Measurements from ENCODE around the gene SMIM15. TPM values are rescaled to one million over a fixed set of nuclear protein-coding genes. Genes with fewer than 3 reads are reported as not detected.

Gene SMIM15
- total and polyA plus RNA-seq, 2 experiments from 2014 or later, result 55.0 to 65.8 TPM

DNA sequence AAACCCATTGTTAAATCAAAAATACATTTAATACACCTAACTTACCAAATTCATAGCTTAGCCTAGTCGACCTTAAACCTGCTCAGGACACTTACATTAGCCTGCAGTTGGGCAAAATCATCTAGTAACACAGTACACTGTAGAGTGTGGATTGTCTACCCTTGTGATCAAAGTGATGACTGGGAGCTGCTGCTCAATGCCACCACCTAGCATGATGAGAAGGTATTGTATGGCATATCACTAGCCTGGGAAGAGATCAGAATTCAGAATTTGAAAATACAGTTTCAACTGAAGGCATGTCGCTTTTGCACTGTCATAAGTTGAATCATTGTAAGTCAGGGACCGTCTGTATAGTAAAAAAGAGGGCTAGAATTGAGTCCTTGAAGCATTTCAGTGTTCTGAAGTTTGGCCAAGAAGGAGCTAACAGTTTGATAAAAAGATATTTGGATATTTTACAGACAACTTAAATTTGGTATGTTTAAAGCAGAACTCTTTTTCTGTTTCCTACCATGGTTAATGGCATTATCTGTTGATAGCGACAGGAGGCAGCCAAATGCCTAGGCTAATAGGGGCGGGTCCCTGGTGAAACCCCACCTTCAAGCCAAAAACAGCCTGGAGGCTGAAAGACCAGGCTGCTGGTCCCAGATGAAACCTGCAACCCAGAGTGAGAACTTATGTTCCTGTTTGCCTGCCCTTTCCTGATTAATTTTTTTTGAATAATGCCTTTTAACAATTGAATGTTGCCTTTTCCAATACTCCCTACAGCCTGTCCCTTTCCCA is 23.0 kb downstream of the SMIM15 start:
- no peaks in the 10 kb centered on the region for H3K9me3 ChIP-seq (ENCODE audit: low read depth)
- no peaks in the 10 kb centered on the region for H4K20me1 ChIP-seq (ENCODE audit: insufficient read depth, poor library complexity, severe bottlenecking)
- 86% methylated on average over 5 of the region's 5 CpGs for WGBS (ENCODE audit: low lambda C conversion rate, missing lambda C conversion rate)
- no peaks in the 10 kb centered on the region for H3K36me3 ChIP-seq (replicated peaks; ENCODE audit: insufficient read depth, low read depth)
- no peak overlapping the region for H3K27ac ChIP-seq
- H3K79me2 ChIP-seq, result no peaks in the 10 kb centered on the region
- no peaks in the 10 kb centered on the region for H3K27me3 ChIP-seq
- H3K4me3 ChIP-seq, result no peak overlapping the region
- H3K4me2 ChIP-seq, result no peak overlapping the region
- H3K9me2 ChIP-seq (replicated peaks; ENCODE audit: insufficient read depth), result no peaks in the 10 kb centered on the region
- no peak overlapping the region for H2AFZ ChIP-seq
- no peak for DNase-seq (ENCODE audit: low spot score)
- no peak for TF ChIP-seq EZH2 (IDR thresholded peaks at IDR 0.05; ENCODE audit: borderline replicate concordance)
- TF ChIP-seq EZH2phosphoT487 (IDR thresholded peaks at IDR 0.05; ENCODE audit: low read depth, severe bottlenecking, unreplicated experiment), result no peak
- TF ChIP-seq, protein P1, sequence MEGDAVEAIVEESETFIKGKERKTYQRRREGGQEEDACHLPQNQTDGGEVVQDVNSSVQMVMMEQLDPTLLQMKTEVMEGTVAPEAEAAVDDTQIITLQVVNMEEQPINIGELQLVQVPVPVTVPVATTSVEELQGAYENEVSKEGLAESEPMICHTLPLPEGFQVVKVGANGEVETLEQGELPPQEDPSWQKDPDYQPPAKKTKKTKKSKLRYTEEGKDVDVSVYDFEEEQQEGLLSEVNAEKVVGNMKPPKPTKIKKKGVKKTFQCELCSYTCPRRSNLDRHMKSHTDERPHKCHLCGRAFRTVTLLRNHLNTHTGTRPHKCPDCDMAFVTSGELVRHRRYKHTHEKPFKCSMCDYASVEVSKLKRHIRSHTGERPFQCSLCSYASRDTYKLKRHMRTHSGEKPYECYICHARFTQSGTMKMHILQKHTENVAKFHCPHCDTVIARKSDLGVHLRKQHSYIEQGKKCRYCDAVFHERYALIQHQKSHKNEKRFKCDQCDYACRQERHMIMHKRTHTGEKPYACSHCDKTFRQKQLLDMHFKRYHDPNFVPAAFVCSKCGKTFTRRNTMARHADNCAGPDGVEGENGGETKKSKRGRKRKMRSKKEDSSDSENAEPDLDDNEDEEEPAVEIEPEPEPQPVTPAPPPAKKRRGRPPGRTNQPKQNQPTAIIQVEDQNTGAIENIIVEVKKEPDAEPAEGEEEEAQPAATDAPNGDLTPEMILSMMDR (IDR thresholded peaks at IDR 0.05; ENCODE audit: poor library complexity), result no peak
- H3K4me1 ChIP-seq (ENCODE audit: insufficient read depth), result no peaks in the 10 kb centered on the region

DNA sequence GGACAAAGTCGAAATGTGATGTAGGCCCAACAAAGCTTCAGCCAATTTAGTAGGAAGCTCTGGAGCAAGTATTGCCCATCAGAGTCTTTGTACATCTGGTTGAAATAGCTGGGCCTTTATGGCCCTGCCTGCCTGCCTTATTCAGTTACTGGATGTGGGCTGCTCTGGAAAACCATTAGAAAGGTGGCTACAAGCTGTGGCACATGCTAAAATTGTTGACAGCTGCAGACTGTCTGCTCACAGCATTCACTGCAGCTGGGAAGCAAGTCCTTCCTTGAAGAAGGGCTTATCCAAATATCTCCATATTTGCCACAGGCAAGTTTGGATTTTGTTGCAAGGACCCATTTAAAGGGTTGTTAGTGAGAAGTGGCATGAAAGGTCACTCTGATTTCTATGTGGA is 24.4 kb downstream of the SMIM15 start:
- no peak overlapping the region for H3K4me3 ChIP-seq
- no peaks in the 10 kb centered on the region for H3K27me3 ChIP-seq
- no peaks in the 10 kb centered on the region for H3K79me2 ChIP-seq
- no peak overlapping the region for H3K27ac ChIP-seq
- no peaks in the 10 kb centered on the region for H4K20me1 ChIP-seq (ENCODE audit: insufficient read depth, poor library complexity, severe bottlenecking)
- no peak overlapping the region for H3K4me2 ChIP-seq
- no peaks in the 10 kb centered on the region for H3K9me3 ChIP-seq (ENCODE audit: low read depth)
- TF ChIP-seq EZH2 (IDR thresholded peaks at IDR 0.05; ENCODE audit: borderline replicate concordance) (no peak), EZH2phosphoT487 (IDR thresholded peaks at IDR 0.05; ENCODE audit: low read depth, severe bottlenecking, unreplicated experiment) (no peak)
- TF ChIP-seq, protein P1 (IDR thresholded peaks at IDR 0.05; ENCODE audit: poor library complexity), result no peak
- 78% methylated on average over 1 of the region's 1 CpG for WGBS (ENCODE audit: low lambda C conversion rate, missing lambda C conversion rate)
- H3K36me3 ChIP-seq (replicated peaks; ENCODE audit: insufficient read depth, low read depth), result no peaks in the 10 kb centered on the region
- no peaks in the 10 kb centered on the region for H3K9me2 ChIP-seq (replicated peaks; ENCODE audit: insufficient read depth)
- no peak for DNase-seq (ENCODE audit: low spot score)
- no peaks in the 10 kb centered on the region for H3K4me1 ChIP-seq (ENCODE audit: insufficient read depth)
- no peak overlapping the region for H2AFZ ChIP-seq

DNA sequence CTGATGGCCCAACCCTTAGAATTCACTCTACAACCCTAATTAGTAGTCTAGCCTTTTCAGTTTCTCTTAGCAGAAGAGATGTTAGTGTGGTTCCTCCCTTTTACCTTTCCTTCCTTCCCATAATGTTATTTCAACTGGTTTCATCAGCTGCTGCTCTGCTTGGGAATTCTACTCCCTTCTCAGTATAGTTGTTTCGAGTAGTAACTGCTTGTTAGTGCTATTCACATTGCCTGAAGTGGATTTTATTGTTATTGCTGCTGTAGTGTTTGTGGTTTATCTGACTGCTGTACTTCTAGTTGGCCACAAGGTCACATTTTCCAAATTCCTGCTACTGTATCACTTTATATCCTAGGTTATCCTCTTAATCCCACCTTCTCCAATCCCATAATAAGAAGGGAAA is 29.7 kb downstream of the SMIM15 start:
- no peaks in the 10 kb centered on the region for H3K4me1 ChIP-seq (ENCODE audit: insufficient read depth)
- H2AFZ ChIP-seq, result no peak overlapping the region
- no peak overlapping the region for H3K4me3 ChIP-seq
- H3K4me2 ChIP-seq, result no peak overlapping the region
- no peaks in the 10 kb centered on the region for H4K20me1 ChIP-seq (ENCODE audit: insufficient read depth, poor library complexity, severe bottlenecking)
- H3K27me3 ChIP-seq, result no peaks in the 10 kb centered on the region
- no peaks in the 10 kb centered on the region for H3K36me3 ChIP-seq (replicated peaks; ENCODE audit: insufficient read depth, low read depth)
- no peaks in the 10 kb centered on the region for H3K9me2 ChIP-seq (replicated peaks; ENCODE audit: insufficient read depth)
- no peaks in the 10 kb centered on the region for H3K79me2 ChIP-seq
- 61% methylated on average over 1 of the region's 1 CpG for WGBS (ENCODE audit: low lambda C conversion rate, missing lambda C conversion rate)
- H3K27ac ChIP-seq, result no peak overlapping the region
- TF ChIP-seq, protein P1 (IDR thresholded peaks at IDR 0.05; ENCODE audit: poor library complexity), result no peak
- no peak for TF ChIP-seq EZH2 (IDR thresholded peaks at IDR 0.05; ENCODE audit: borderline replicate concordance)
- H3K9me3 ChIP-seq (ENCODE audit: low read depth), result no peaks in the 10 kb centered on the region
- no peak for DNase-seq (ENCODE audit: low spot score)

Data from hepatocyte (in vitro differentiated cells).